Measurements from ENCODE around the gene NAT10.
A peak's percentile ranks its signal among the peaks of the same experiment; 100 is the strongest.
"Not testable (repeated sequence)": the region's sequence is repeated elsewhere in the genome, so short reads cannot be mapped to it uniquely, and the experiment has no call there.

Gene NAT10

DNA sequence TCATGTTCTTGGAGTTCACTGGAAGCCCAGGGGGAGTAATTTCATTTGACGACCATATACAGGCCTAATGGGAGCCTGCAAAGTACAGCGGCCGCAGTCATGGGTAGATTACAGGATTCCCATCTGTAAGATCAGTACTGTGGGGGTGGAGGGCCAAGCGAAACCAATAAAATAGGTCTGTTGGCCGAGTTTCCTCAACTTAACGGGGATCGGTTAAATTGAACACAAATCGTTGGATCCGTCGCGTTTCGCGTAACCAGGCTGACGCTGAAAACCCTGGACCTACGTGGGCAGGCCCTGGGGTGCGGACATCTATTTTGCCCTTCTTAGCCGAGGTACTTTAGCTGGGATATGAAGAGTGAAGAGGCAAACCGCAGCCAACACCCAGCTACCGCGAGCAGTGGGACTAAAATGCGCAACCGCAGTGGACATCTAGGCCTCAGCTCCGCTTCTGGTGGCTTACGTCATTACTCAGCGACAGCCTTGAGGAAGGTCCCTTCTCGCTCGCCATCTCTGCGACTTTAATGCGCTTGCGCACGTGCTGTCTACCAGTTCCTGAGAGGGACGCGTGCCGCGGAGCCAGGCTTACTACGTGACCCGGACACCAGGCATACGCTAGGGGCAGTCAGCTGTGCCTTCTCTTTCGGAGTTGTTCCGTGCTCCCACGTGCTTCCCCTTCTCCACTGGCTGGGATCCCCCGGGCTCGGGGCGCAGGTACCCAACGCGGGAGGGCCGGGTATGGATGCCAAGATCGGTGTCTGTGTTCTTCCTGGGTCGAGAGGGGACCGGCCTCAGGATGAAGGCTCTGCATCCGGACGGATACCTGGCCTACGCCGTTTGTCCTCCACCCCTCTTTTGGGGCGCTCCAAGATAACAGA is at the start of gene NAT10:
TSS of gene NAT10 (plus strand) at position 551 of the 878 bp plus-strand sequence. CDS start 2,597 bp downstream, outside the sequence.
- DNase-seq = peak; percentile 98

DNA sequence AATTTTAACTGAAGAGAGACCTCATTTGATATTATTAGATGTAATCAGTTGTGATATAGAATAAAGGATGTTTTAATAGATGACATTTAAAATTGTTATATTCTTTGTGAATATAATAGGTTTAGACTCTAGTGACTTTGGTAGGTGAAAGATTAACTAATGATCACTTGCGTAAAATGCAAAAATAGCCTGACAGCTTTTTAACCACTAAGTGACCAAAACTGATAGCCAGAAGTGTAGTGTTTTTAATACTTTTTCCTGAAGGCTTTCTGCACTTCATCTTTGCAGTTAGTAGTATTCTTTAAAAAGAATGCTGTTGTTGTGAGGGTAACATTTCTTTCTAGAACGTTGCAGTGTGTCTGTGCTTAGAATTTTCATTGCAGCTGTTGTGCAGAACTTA is 48.8 kb upstream of the NAT10 start:
- no peak for DNase-seq

DNA sequence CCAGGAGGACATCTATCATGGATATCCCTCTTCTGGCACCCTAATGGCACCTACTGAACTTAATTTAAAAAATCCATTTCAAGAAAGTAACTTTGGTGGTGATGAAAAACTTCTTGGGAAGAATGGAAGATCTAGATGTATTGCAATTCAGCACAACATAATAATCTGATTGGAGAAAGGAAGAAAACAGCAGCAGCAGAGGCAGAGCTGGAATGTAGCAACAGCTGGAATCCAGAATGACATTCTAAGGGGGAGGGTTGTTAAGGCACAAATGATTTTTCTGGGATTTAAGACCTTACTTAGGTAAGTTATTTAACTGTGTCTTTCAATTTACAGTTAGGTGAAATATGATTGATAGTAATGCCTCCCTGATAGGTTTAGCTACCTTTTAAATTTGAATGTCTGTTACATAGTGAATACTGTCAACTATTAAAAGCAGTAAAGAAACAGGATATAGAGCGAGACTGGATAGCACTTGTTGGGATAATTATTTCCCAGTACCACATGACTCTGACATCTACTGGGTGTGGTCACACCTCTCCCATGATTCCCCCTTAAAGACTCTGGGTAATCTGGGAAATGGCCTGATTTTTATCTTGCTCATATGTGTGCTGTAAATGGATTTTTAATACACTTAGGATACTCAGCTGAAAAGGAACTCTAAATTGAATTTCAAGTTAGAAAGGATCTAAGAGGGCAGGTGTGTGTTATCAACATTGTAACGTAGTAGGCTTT is 42.2 kb upstream of the NAT10 start:
- no peak for DNase-seq

DNA sequence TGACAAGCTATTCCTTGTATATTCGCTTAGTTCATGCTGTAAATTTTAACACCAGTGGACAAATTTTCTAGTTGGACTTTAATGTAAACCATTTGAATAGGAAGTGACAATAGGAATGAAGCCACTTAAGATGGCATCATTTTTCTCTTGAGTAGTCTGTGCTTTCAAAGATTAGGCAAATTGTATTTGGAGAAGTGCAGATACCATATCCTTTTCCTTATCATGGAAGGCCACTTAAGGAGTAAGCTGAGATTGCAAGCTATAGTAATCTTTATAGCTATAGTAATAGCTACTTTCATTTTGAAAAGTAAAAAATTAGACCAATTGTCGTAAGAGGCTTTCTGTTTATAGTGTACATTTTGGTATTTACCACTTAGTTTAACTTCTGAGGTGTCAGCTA is 41.1 kb upstream of the NAT10 start:
- DNase-seq = no peak

DNA sequence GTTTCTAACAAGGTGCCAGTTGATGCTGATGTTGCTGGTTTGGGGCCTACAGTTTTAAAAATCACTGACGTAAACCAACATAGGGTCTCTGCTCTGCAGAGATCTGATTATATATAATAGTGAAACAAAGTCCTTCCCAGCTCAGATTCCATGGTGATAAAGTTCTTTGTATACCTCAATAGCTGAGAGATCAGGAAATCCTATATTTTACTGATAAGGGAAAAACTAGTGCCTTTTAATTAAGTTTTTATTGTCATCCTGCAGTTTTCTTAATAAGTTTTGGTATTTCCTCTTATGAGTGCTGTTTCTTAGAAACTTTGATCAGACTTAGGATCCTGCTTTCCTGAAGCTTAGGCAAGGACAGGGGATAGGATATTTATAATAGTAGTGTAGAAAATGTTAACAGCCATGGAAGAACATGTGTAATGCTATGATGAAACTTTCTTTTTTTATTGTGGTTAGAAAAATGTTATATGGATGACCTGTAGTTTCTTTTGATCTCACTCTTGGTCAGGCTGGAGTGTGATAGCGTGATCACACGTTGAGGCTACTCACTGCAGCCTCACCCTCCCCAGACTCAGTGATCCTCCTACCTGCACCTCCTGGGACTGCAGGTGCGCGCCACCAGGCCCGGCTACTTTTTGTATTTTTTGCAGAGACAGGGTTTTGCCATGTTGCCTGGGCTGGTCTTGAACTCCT is 39.8 kb upstream of the NAT10 start:
- DNase-seq = no peak

DNA sequence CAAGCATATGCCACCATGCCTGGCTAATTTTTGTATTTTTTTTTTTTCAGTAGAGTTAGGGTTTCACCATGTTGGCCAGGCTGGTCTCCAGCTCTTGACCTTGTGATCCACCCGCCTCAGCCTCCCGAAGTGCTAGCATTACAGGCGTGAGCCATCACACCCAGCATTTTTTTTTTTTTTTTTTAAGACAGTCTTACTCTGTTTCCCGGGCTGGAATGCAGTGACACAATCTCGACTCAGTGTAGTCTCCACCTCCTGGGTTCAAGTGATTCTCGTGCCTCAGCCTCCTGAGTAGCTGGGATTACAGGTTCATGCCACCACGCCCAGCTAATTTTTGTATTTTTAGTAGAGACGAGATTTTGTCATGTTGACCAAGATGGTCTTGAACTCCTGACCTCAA is 38.7 kb upstream of the NAT10 start:
- not testable (repeated sequence) for DNase-seq

DNA sequence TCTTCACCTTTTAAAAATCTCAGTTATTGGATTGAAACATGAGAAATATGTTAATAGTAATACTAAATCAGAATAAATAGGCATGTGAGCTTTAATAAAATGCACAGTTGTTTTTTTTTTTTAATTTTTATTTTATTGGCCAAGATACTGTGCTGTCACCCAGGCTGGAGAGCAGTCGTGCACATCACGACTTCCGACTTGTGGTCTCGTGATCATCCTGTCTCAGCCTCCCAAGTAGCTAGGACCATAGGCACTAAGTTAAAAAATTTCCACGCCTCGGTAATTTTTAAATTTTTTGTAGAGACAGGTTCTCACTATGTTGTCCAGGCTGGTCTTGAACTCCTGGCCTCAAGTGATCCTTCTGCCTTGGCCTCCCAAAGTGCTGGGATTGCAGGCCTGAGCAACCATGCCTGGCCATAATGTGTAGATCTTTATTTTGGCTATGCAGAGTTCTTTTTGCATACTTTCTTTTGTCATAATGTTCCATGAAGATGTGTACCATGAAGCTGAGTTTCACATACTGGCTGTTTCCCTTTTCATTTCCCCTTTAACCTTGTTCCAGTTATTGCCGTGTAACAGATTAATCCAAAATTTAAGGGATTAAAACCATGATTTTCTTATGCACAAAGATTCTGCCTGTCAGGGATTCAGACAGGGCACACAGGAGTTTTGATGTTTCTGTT is 37.9 kb upstream of the NAT10 start:
- no peak for DNase-seq

DNA sequence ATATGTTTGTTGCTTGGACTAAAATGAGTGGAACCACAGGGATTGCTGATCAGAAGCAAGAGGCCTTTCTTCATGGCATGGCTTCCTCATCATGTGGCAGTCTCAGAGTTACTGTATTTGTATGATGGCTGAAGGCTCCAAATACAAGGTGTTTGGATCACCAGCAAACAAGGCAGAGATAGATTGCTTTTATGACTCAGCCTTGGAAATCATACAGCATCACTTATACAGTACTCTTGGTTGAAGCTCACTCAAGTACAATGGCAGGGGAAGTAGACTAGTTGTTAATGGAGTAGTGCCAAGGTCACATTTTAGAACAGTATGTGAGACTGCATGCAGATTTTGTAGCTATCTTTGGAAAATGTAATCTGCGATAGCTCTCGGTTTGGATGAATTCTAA is 37.3 kb upstream of the NAT10 start:
- peak; percentile 21 for DNase-seq

DNA sequence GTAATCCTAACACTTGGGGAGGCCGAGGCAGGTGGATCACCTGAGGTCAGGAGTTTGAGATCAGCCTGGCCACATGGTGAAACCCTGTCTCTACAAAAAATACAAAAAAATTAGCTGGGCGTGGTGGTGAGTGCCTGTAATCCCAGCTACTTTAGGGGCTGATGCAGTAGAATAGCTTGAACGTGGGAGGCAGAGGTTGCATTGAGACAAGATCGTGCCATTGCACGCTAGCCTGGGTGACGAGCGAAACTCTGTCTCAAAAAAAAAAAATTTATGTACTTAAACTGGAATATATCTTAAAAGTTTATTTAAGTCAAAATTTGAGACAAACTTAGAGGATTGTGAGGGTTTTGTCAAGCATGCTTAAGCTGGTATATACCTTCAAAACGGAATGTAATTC is 34.1 kb upstream of the NAT10 start:
- DNase-seq = not testable (repeated sequence)

DNA sequence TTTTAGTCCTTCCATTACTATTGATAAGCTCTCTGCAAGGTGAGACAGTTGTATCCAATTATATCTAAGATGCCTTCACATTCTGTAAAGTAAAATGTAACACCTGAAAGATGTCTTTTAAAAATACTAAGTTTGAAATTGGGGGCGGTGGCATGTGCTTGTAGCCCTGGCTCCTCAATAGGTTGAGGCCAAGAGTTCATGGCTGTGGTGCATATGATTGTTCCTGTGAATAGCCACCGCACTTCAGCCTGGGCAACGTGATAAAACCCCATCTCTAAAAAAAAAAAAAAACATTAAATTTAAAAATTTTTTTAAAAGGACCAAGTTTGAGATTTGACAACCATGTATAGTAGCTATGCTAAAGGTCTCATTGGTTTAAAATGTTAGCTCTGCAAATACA is 33.4 kb upstream of the NAT10 start:
- DNase-seq = no peak

DNA sequence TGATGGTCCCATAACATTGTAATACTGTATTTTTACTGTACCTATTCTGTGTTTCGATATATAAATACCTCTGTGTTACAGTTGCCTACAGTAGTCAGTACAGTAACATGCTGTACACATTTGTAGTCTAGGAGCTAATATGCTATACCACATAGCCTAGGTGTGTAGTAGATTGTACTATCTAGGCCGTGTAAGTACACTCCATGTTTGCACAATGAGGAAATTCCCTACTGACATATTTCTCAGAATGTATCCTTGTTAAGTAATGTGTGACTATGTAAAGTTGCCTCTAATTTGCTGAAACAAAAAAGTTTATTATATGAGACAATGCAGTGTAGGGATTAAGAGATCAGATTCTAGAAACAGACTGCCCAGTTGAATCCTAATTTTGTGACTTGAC is 32.6 kb upstream of the NAT10 start:
- no peak for DNase-seq

DNA sequence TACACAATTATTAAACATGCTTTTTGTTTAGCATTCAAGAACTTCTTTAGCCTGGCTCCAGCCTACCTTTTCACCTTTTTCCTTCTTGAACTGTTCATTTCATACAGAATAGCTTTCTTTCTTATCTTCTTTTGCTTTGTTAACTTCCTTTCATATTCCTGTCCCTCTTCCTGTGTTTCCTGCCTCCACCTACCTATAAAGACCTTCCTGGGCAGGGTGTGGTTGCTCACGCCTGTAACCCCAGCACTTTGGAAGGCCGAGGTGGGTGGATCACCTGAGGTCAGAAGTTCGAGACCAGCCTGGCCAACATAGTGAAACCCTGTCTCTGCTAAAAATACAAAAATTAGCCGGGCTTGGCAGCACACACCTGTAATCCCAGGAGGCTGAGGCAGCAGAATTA is 31.0 kb upstream of the NAT10 start:
- DNase-seq = no peak

DNA sequence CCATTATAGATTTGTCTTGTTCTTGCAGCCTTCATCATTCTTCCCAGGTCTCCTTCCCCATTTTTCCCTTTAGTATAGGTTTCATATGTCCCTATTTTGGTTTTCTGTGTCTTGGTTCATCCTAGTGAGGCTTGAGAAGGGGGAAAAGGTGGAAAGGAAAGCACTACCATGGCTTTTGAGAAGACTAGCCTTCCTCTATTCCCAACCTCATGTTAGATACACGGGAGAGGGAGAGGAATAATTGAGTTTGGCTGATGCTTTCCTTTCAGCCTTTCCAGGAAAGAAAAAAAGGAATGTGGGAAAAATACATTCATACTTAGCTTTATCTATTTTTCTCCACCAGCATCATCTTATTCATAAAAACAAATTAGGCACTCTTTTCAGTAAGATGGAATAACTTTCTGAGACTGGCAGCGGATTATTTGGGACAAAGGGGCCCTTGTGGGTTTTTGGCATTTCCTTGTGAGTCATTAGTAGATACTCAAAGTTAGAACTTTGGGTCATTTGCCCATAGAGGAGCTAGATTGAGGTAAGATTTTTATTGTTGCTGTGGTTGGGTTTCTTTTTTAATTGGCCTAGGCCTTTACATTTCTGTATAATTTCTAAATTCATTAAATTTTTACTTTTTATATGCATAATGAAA is 30.1 kb upstream of the NAT10 start:
- DNase-seq = no peak

DNA sequence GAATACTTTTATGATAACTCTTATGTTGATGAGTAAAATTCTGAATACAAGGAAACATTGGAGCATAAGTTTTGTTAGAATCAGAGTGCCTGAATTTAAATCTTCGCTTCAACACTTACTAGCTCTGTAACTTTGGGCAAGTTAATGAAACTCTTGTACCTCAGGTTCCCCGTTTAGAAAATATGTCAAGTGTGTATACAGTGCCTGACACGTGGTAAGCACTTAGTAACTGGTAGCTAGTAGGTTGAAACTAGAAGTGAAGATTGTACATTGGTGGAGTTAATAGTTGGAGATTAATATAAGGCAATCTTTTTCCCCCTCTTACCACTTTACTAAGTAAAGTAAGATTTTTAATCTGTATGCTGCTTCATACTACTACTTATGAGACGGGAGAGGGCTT is 24.8 kb upstream of the NAT10 start:
- no peak for DNase-seq

DNA sequence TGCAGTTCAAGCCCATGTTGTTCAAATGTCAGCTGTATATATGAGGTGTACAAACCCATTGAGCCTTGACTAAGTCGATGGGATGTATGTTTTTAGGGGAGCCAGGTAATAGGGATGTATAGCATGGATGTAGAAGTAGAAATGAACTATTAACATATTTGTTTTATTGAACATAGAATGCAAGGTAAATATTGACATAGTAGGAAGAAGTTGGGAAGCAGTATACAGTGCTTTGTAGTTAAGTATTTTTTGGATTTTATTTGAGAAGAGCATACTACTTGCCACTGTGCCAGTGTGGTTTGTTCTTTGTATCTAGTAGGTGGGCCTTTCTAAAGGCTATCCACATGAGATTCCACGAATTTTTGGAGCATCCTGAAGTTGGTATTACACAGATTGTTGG is 20.8 kb upstream of the NAT10 start:
- DNase-seq = no peak

DNA sequence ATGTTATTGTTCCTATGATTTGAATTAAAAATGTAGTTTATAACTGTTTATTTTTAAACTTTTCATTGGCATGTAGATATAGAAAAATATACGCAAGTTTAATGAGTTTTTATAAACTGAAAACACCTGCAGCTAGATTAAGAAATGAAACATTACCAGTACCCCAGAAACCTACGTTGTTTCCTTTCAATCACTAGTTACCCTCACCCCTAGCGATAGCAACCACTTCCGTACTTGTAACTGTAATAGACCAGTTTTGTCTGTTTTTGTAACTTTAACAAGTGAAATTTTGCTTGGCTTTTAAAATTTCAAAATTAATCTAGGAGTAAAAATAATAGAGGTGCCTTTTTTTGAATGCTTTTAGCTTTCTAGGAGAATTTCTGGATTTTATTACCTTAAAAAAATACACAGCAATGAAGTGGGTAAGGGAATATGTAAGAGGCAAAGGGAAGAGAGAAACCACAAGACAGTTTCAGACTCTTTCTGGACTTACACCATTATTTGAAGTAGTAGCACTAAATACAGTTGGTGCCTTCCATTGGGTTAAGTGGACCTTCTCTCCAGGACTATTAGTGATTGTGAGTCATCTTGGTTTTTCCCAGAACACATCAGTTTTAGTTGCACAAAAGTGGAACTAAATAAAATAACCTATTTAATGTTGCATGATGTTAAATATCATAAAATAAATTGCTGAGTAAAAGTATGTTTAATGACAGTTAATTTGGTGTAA is 18.7 kb upstream of the NAT10 start:
- no peak for DNase-seq

DNA sequence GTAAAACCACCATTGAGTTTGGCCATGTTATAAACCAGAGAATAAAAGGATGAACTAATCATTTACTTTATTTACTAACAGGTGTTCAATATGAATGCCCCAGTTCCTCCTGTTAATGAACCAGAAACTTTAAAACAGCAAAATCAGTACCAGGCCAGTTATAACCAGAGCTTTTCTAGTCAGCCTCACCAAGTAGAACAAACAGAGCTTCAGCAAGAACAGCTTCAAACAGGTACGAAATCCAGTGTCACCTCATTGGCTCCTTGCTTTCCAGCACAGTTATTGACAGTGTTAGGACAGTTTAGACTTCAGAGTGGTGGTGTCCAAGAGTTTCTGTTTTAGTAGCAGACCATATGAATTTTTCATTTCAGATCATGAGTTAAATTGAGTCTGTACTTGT is 13.6 kb upstream of the NAT10 start:
- no peak for DNase-seq

DNA sequence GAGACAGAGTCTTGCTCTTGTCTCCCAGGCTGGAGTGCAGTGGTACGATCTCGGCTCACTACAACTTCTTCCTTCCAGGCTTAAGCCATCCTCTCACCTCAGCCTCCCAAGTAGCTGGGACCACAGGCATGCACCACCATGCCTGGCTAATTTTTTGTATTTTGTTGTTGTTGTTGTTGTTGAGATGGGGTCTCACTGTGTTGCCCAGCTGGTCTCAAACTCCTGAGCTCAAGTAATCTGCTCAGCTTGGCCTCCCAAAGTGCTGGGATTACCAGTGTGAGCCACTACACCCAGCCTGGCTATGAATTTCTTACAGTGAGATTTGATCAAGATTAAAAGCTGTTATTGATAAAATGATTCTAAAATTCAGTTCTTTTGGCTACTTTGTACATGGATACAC is 10.5 kb upstream of the NAT10 start:
- DNase-seq = not testable (repeated sequence)

DNA sequence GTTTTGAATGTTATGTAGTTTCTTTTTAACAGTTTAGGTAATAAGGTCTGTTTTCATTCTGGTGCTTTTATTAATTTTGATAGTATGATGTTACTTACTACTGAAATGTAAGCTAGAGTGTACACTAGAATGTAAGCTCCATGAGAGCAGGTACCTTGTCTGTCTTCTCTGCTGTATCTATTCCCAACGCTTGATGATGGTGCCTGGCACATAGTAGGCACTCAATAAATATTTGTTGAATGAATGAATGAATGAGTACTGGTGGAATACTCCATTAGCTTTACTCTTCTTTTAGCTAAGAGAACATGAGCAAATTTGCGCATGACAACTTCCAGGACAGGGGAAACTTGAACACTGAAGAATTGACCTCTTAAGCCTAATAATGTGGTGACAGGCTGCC is 6.6 kb upstream of the NAT10 start:
- no peak for DNase-seq

DNA sequence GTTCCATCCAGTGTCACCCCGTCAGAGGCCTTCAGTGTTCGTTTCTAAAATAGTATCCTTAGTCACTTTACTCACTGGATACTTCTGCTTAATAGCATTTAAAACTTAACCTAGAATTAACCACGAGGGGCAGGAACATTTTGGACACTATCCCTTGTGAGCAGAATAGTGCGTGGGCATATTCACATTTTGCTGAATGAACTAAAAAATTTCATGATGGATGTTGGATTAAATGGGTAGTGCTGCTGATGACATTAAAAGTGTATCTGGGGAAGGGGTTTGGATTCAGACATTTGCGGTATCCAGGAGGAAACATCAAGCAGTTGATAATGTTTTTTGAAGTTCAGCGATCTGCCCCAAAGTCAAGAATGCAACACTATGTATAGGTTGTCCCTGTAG is 750 bp upstream of the NAT10 start:
- no peak for DNase-seq

DNA sequence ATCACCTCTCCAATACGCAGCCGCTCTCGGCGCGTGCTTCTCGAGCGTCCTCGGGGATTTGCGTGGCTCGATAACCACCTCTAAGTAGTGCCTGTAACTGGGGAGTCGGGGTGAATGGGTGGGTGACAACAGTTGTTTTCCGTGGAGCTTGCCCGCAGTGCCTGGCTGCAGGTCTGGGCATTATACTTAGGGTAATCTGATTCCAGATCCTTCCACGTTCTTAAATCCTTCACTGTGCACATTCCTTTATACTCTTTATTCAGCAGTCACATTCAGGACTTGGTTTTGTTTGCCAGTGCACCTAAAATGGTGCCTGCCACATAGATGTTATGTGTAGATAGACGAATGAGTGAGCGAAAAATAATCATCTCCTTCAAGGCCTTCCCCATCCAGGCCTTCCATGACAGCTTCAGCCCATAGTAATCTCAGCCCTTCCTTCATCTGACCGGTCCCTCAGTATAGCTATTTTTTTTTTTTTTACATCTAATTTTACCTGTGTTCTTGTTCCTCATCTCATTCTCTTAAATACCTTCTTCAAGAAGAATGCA is 602 bp downstream of the NAT10 start:
- DNase-seq = no peak

Measured in DMS79 treated with DMSO at 0.1 percent for 48 hours (cell line).